ENCODE data around the gene RTCA. TPM values are rescaled to one million over a fixed set of nuclear protein-coding genes. Genes with fewer than 3 reads are reported as not detected.

RTCA gene
- 31.9 and 39.5 TPM in 2 replicates for polyA plus RNA-seq (2011; rRNA removed)
- 10.4 and 11.1 TPM in 2 replicates for polyA plus RNA-seq (2012; cell fraction: cytosol; rRNA removed)
- 5.6 and 10.9 TPM in 2 replicates for polyA plus RNA-seq (2012; cell fraction: nucleus; rRNA removed)
- 23.8 to 25.0 TPM (median 24.4 TPM) in 3 replicates for polyA plus RNA-seq (2017; fragmentation: RNase III; extraction: RNeasy Plus Mini Kit Qiagen cat#74134 plus additional on column Dnase treatment)
- polyA minus RNA-seq (2011; rRNA and poly(A)+ RNA removed): 7.7 and 12.7 TPM in 2 replicates

GRCh38 chr1:100265931-100266740, at the start of gene RTCA:
RTCA (plus strand) TSS chr1:100266216; CDS start chr1:100266376, 160 bp downstream.
- Histone ChIP-seq H3K4me1 (peaks cover 14% of the 10 kb centered on the region; the same call in 1 of the 3 replicates), H3K27ac (peak within 1 kb of the TSS; percentile 92 to 98), H3K4me2 (peak within 1 kb of the TSS; percentile 99), H3K4me3 (peak within 1 kb of the TSS; percentile 88), H3K9me3 (no peaks in the 10 kb centered on the region)
- FAIRE-seq: no peak
- peak; percentile 99 for ATAC-seq
- ChIA-PET CTCF (interaction anchor here (1.1 kb wide), 1 partner anchor 91 kb away, joined by 3 read pairs; no protein-coding TSS in a partner anchor), POLR2A (interaction anchor here (1.0 to 2.3 kb wide), 3 partner anchors 10 to 86 kb away, joined by 3 to 18 read pairs (median 10); partner anchors contain the start of genes CDC14A and DBT)
- peak; percentile 74 to 89 for DNase-seq (ENCODE audit: low read depth in 1 of 2, low spot score in 1 of 2)
- under 1% methylated on average over 17 of the region's 53 CpGs for WGBS (ENCODE audit: missing lambda C conversion rate)
- TF ChIP-seq PHF8 (IDR thresholded peaks at IDR 0.05; ENCODE audit: borderline replicate concordance, low read depth) (0 out of 2 replicates have a peak, but pooled peaks have one; percentile 27), EHMT2 (IDR thresholded peaks at IDR 0.05; ENCODE audit: low read depth) (no peak), HOXB5 (CRISPR knock-in tag; IDR thresholded peaks at IDR 0.05) (no peak), PBX3 (IDR thresholded peaks at IDR 0.05) (no peak), KDM1A (IDR thresholded peaks at IDR 0.05; ENCODE audit: low read depth) (no peak), ELK1 (IDR thresholded peaks at IDR 0.05; ENCODE audit: low read depth, low read length) (no peak), E2F6 (IDR thresholded peaks at IDR 0.05; ENCODE audit: borderline replicate concordance, low read depth) (no peak), BCL3 (IDR thresholded peaks at IDR 0.05) (0 out of 3 replicates have a peak, but pooled peaks have one; percentile 37), BHLHE40 (IDR thresholded peaks at IDR 0.05; ENCODE audit: low read depth, low read length) (no peak), RCOR1 (IDR thresholded peaks at IDR 0.05; ENCODE audit: low read depth, low read length) (no peak), JUNB (IDR thresholded peaks at IDR 0.05) (no peak), HDAC2 (IDR thresholded peaks at IDR 0.05) (no peak), HMGXB4 (CRISPR knock-in tag; IDR thresholded peaks at IDR 0.05; ENCODE audit: borderline replicate concordance) (no peak), ZFP36 (IDR thresholded peaks at IDR 0.05; ENCODE audit: borderline replicate concordance, partially characterized antibody) (no peak), HEYL (CRISPR knock-in tag; IDR thresholded peaks at IDR 0.05) (no peak), CHD4 (IDR thresholded peaks at IDR 0.05; ENCODE audit: borderline replicate concordance) (no peak), HOXA7 (CRISPR knock-in tag; IDR thresholded peaks at IDR 0.05) (no peak), FOSL2 (IDR thresholded peaks at IDR 0.05) (no peak), FOSL2 (CRISPR knock-in tag; IDR thresholded peaks at IDR 0.05) (no peak), NR3C1 (IDR thresholded peaks at IDR 0.05) (no peak), POLR2AphosphoS2 (conservative IDR thresholded peaks at IDR 0.05; ENCODE audit: low read length) (no peak), MYC (IDR thresholded peaks at IDR 0.05; ENCODE audit: borderline replicate concordance, low read length) (no peak), RNF2 (IDR thresholded peaks at IDR 0.05; ENCODE audit: borderline replicate concordance, low read depth) (no peak), ZNF302 (CRISPR knock-in tag; IDR thresholded peaks at IDR 0.05) (no peak), RFX5 (IDR thresholded peaks at IDR 0.05) (no peak), FOXS1 (CRISPR knock-in tag; IDR thresholded peaks at IDR 0.05) (no peak), MAFK (IDR thresholded peaks at IDR 0.05; ENCODE audit: partially characterized antibody) (peak; percentile 90), MAX (IDR thresholded peaks at IDR 0.05) (peak; percentile 44; the same call in 1 of the 2 replicates), HES2 (IDR thresholded peaks at IDR 0.05) (no peak), ESRRA (IDR thresholded peaks at IDR 0.05; ENCODE audit: borderline replicate concordance, low read length) (no peak), ZSCAN20 (CRISPR knock-in tag; IDR thresholded peaks at IDR 0.05) (no peak), EHF (CRISPR knock-in tag; IDR thresholded peaks at IDR 0.05) (no peak), CHD2 (IDR thresholded peaks at IDR 0.05; ENCODE audit: low read length, partially characterized antibody) (no peak)

All from A549 (cell line).